Bronchial epithelial cell (primary cell): ENCODE measurements around the gene RPL6. TPM values are rescaled to one million over a fixed set of nuclear protein-coding genes. Genes with fewer than 3 reads are reported as not detected.
"Not testable (repeated sequence)": the region's sequence is repeated elsewhere in the genome, so short reads cannot be mapped to it uniquely, and the experiment has no call there.

Source experiments
- DNase-seq: peaks from one replicate; pipeline ENCODE4 v3.0.0-alpha.2; 2010; ENCODE audit warnings: low read depth
- FAIRE-seq: peaks from 2 replicates; lab custom pipeline; 2011; peaks lifted over from hg19 to GRCh38; lab: Jason Lieb, UNC
- H3K27me3 ChIP-seq: 2 replicates; pipeline ENCODE4 v1.5.1; 2011; ENCODE audit warnings: low read length; ENCODE audit not compliant: control insufficient read depth, insufficient read depth
- H3K36me3 ChIP-seq: 2 replicates; pipeline ENCODE4 v1.5.1; 2011; ENCODE audit warnings: low read length; ENCODE audit not compliant: control insufficient read depth, insufficient read depth
- H3K4me3 ChIP-seq: 2 replicates; pipeline ENCODE4 v1.5.1; 2011; ENCODE audit warnings: mild to moderate bottlenecking, low read depth, low read length, control low read depth
- CTCF ChIP-seq: IDR thresholded peaks from 2 replicates; pipeline ENCODE4 v1.5.1; 2011; ENCODE audit warnings: mild to moderate bottlenecking, moderate library complexity, low read length, control low read depth, inconsistent platforms; ENCODE audit not compliant: insufficient read depth, severe bottlenecking
- total RNA-seq: library from RNA; depleted of rRNA; stranded (reverse); fragments of >200 nt; gene quantifications from 2 replicates; pipeline ENCODE4 v1.2.1, GENCODE V29; 2014

The RPL6 gene
- total RNA-seq: 1,046 and 1,320 TPM in 2 replicates

DNA sequence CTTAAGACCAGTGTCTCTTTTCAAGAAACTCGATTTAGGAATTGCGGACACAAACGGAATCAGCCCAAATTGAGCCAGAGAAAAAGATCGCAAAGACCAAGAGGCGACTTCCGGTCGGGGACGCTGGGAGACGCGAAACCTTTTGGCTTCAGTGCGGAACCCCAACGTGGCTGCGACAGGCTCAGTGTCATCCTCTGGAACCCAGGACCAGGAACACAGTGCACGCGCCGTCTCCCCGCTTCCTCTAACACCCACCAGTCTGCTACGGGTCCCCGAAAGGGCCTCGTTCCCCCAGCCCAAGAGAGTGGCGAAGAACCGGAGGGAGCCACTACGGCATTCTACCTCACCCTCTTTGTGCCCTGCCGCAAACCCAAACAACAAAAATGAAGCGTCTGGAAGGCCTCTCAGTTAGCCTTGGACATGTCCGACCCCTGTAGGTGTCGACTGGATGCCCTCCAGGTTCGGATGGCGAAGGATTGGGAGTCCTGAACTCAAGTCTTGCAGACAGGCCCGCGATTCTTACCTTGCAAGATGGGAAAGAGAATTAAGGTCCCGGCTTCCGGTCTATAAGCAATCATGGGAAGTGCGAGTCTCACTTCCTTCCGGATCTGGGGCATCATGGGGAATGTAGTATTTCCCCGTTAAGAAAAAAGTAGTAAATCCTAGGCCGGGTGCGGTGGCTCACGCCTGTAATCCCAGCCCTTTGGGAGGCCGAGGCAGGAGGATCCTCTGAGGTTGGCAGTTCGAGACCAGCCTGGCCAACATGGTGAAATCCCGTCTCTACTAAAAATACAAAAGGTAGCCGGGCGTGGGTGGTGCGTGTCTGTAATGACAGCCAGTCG, at the start of gene RPL6:
TSS of gene RPL6 (minus strand) at position 542 of the 842 bp plus-strand sequence. CDS start 949 bp downstream, outside the sequence.
- TF ChIP-seq CTCF: no peak
- Histone ChIP-seq H3K4me3 (peak within 1 kb of the TSS; percentile 87), H3K36me3 (peaks cover 19% of the 10 kb centered on the region), H3K27me3 (no peaks in the 10 kb centered on the region)
- FAIRE-seq: no peak
- peak; percentile 88 for DNase-seq

GRCh38 chr12:112458751-112459150, 49.3 kb upstream of the RPL6 start:
- FAIRE-seq (no peak), DNase-seq (no peak)
- peaks cover 8% of the 10 kb centered on the region for H3K36me3 ChIP-seq
- H3K4me3 ChIP-seq: no peak overlapping the region
- H3K27me3 ChIP-seq: no peaks in the 10 kb centered on the region
- no peak for TF ChIP-seq CTCF

DNA sequence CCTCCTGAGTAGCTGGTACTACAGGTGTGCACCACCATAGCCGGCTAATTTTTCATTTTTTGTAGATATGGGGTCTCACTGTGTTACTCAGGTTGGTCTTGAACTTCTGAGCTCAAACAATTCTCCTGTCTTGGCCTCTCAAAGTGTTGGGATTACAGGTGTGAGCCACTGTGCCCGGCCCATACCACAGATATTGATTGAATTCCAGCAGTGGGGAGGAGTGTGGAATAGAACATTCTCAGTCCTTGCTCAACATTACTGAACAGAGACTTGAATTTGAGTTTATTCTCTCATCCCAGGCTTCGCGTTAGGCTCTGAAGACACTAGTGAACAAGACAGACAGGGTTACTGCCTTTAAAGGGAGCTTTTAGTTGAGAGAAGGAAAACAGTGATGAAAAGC, 48.9 kb upstream of the RPL6 start:
- Histone ChIP-seq H3K27me3 (no peaks in the 10 kb centered on the region), H3K4me3 (no peak overlapping the region), H3K36me3 (peaks cover 8% of the 10 kb centered on the region)
- no peak for TF ChIP-seq CTCF
- DNase-seq (no peak), FAIRE-seq (no peak)

GRCh38 chr12:112457142-112457541, 47.7 kb upstream of the RPL6 start:
- H3K36me3 ChIP-seq: peaks cover 12% of the 10 kb centered on the region

GRCh38 chr12:112456029-112456428, 46.6 kb upstream of the RPL6 start:
- no peaks in the 10 kb centered on the region for H3K27me3 ChIP-seq
- no peak overlapping the region for H3K4me3 ChIP-seq
- TF ChIP-seq CTCF: no peak
- FAIRE-seq (no peak), DNase-seq (no peak)
- peaks cover 12% of the 10 kb centered on the region for H3K36me3 ChIP-seq

More at GRCh38 chr12:112457142-112457541, 47.7 kb upstream of the RPL6 start:
- not testable (repeated sequence) for H3K27me3 ChIP-seq, H3K4me3 ChIP-seq, FAIRE-seq, DNase-seq

DNA sequence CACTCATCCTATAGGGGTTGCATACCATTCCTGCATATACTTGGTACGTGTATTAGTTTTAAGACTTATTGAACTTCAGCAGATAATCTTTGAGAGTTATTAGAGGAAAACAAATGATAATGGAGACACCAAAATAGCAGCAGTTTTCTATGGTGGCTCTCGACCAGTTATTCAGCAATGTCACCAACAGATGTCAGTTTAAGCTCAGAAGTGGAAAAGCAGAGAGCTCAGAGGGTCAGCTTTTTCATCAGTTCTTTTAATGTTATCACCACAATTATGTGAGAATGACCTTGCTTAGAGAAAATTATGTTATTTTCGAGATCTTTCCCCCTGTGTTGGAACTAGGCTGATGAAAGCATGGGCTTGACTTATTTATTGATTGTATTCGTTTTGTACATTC, 41.3 kb upstream of the RPL6 start:
- no peak overlapping the region for H3K4me3 ChIP-seq
- no peak for TF ChIP-seq CTCF
- no peak for FAIRE-seq
- DNase-seq: no peak
- H3K36me3 ChIP-seq: peaks cover 12% of the 10 kb centered on the region
- no peaks in the 10 kb centered on the region for H3K27me3 ChIP-seq

DNA sequence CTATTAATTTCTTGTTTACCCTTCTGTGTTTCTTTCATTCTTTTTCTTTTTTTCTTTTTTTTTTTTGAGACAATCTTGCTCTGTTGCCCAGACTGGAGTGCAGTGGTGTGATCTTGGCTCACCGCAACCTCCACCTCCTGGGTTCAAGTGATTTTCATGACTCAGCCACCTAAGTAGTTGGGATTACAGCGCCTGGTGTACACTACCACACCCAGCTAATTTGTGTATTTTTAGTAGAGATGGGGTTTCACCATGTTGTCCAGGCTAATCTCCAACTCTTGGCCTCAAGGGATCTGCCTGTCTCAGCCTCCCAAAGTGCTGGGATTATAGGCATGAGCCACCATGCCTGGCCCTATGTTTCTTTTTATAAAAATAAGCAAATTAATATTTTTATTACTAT, 38.8 kb upstream of the RPL6 start:
- FAIRE-seq, H3K36me3 ChIP-seq, H3K4me3 ChIP-seq, DNase-seq, H3K27me3 ChIP-seq: not testable (repeated sequence)
